Kidney (tissue), 14 donors: ENCODE data around the gene NR3C2. TPM values are rescaled to one million over a fixed set of nuclear protein-coding genes. Genes with fewer than 3 reads are reported as not detected.

ENCODE experiments used
- DNase-seq, 5 donors: peaks; one replicate each; pipeline ENCODE4 v3.0.0-alpha.2; 2013 to 2020
- FAIRE-seq: peaks from 2 replicates; lab custom pipeline; 2012; peaks lifted over from hg19 to GRCh38; lab: Jason Lieb, UNC
- H3K27ac ChIP-seq, 2 donors: one replicate each; pipeline ENCODE4 v1.7.0; 2013; ENCODE audit warnings: low read depth in 2 of 2, low read length in 2 of 2, inconsistent platforms in 1 of 2
- H3K27me3 ChIP-seq: one replicate; pipeline ENCODE4 v1.7.1; 2013; ENCODE audit warnings: low read length, inconsistent platforms; ENCODE audit not compliant: control insufficient read depth, insufficient read depth
- H3K36me3 ChIP-seq, 3 donors: one replicate each; pipeline versions ENCODE4 v1.7.0 to v1.7.1; 2013; ENCODE audit warnings: low read length in 3 of 3, control low read depth in 1 of 3, inconsistent platforms in 1 of 3; ENCODE audit not compliant: insufficient read depth in 3 of 3, control insufficient read depth in 2 of 3
- H3K4me1 ChIP-seq, 3 donors: one replicate each; pipeline versions ENCODE4 v1.7.0 to v1.7.1; 2013; ENCODE audit warnings: low read length in 3 of 3, inconsistent platforms in 1 of 3, low read depth in 1 of 3; ENCODE audit not compliant: control insufficient read depth in 2 of 3, insufficient read depth in 2 of 3
- H3K4me3 ChIP-seq, 3 donors: one replicate each; pipeline versions ENCODE4 v1.7.0 to v1.8.1; 2013; ENCODE audit warnings: low read length in 3 of 3, control low read depth in 1 of 3, inconsistent platforms in 1 of 3
- H3K9ac ChIP-seq, 3 donors: one replicate each; pipeline versions ENCODE4 v1.7.0 to v1.7.1; 2013; ENCODE audit warnings: low read length in 3 of 3, control low read depth in 1 of 3, inconsistent platforms in 1 of 3
- H3K9me3 ChIP-seq, 3 donors: one replicate each; pipeline versions ENCODE4 v1.7.0 to v1.7.1; 2013; ENCODE audit warnings: low read length in 3 of 3, control low read depth in 1 of 3, inconsistent platforms in 1 of 3; ENCODE audit not compliant: control insufficient read depth in 2 of 3, insufficient read depth in 1 of 3
- CTCF ChIP-seq: IDR thresholded peaks from 3 replicates; pipeline ENCODE4 v1.5.1; 2012; ENCODE audit warnings: mild to moderate bottlenecking, moderate library complexity, borderline replicate concordance; ENCODE audit not compliant: insufficient read depth; ENCODE audit errors: extremely low read depth
- intact Hi-C: fragments of 100-400 bp; cut with DNase I; formaldehyde crosslinking; loops from one replicate; pipeline ENCODE4 v1.11.1; 2022
- polyA plus RNA-seq: library from polyadenylated mRNA; stranded (reverse); fragments of 350-450 nt; fragmentation: Illumina TruSeq; extraction: RNeasy Lipid Tissue Mini Kit (QIAGEN cat#74804); gene quantifications from one replicate; pipeline ENCODE4 v1.2.3, GENCODE V29; 2014; ENCODE audit warnings: low read depth, low replicate concordance; ENCODE audit not compliant: insufficient read depth
- total RNA-seq: library from RNA; stranded (reverse); fragmentation: NEBNext Ultra II Directional; extraction: Animal tissue kit (Norgen Biotek cat#: 25700); gene quantifications from one replicate; pipeline ENCODE4 v1.2.1, GENCODE V29; 2021
- donor health status: control.
- donor health status: control.
- donor health status: control.
- donor health status: control.
- donor health status: control.
- donor health status: DM: yes; HTN: yes; CAD: no.
- donor health status: Normal renal cell carcinoma (clear cell type).

The NR3C2 gene
- total and polyA plus RNA-seq, 2 donors from 2014 or later: 8.7 to 43.4 TPM

DNA sequence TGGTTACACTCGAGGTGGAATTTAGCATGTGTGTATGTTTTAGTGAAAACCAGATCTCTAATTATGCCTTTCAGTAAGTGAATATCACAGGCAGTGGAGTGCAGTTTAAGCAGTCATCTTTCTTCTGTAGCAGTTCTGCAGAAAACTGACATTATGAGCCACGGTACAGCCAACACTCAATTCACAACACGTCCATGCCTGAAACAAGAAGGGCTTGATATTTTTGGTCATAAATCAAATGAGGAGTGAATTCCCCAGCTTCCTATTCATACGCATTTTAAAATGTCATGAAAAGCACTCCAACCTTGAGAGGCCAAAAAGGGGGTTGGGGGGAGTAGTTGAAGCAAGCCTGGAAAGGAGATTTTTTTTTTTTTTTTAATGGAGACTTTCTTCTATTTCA is 393.6 kb downstream of the NR3C2 start:
- H3K9ac ChIP-seq: no peak overlapping the region
- H3K4me3 ChIP-seq: no peak overlapping the region
- intact Hi-C loops: no loop called here
- peaks cover 0 to 8% (median 6%) of the 10 kb centered on the region in 3 donors for H3K4me1 ChIP-seq
- no peak for DNase-seq
- H3K9me3 ChIP-seq: no peaks in the 10 kb centered on the region
- no peak for FAIRE-seq
- no peaks in the 10 kb centered on the region for H3K27me3 ChIP-seq
- H3K27ac ChIP-seq: no peak overlapping the region
- H3K36me3 ChIP-seq: no peaks in the 10 kb centered on the region
- no peak for TF ChIP-seq CTCF

DNA sequence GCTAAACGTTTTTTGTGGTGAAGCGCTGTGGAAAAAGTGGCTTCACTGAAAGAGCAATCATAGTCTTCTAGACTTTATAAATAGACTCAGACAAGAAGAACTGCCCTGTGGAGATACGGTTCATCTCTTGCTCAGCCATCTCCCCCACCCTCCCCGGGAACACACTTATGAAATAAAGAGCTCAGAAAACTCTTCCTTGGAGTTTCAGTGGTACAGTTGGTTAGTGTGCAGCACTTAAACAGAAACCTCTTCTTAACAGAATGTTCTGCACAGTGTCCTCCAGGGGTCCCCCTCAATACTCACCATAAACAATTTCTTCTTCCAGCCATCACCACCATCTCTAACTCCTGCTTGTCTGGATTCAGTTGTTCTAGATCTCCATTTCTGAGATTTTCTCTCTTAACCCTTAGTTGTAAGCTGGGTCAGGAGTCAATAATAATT is 397.3 kb downstream of the NR3C2 start:
- no peak overlapping the region for H3K27ac ChIP-seq
- H3K9me3 ChIP-seq: no peaks in the 10 kb centered on the region
- H3K4me1 ChIP-seq: no peaks in the 10 kb centered on the region
- no peak overlapping the region for H3K9ac ChIP-seq
- FAIRE-seq (no peak), DNase-seq (peak in 2 of 5 donors; percentile 53 to 57)
- intact Hi-C loops: no loop called here
- H3K27me3 ChIP-seq: no peaks in the 10 kb centered on the region
- no peaks in the 10 kb centered on the region for H3K36me3 ChIP-seq
- no peak overlapping the region for H3K4me3 ChIP-seq
- TF ChIP-seq CTCF: no peak

- H3K4me3 ChIP-seq: no peak overlapping the region
- DNase-seq (peak in 2 of 5 donors; percentile 53 to 57), FAIRE-seq (no peak)
- H3K27ac ChIP-seq: no peak overlapping the region
- H3K9ac ChIP-seq: no peak overlapping the region
- intact Hi-C loops: no loop called here
- no peaks in the 10 kb centered on the region for H3K36me3 ChIP-seq
- H3K27me3 ChIP-seq: no peaks in the 10 kb centered on the region
- no peaks in the 10 kb centered on the region for H3K4me1 ChIP-seq
- TF ChIP-seq CTCF: no peak
- H3K9me3 ChIP-seq: no peaks in the 10 kb centered on the region
Measured at GRCh38 chr4:148044089-148044911, 397.9 kb downstream of the NR3C2 start.
